Body of pancreas (tissue), 4 donors: ENCODE data around the gene CTNND2.

ENCODE experiments used
- CTCF ChIP-seq, 7 experiments: fragments of 450-650 bp in 4 of 7; fragments of 200-600 bp in 3 of 7; sonication (generic) in 3 of 7; IDR thresholded peaks; one replicate each; pipeline ENCODE4 v1.5.1; 2016 to 2019; ENCODE audit warnings: antibody characterized with exemption in 7 of 7
- POLR2A ChIP-seq, 3 donors: fragments of 450-650 bp; IDR thresholded peaks; one replicate each; pipeline ENCODE4 v1.6.1; 2016; ENCODE audit warnings: antibody characterized with exemption in 3 of 3, mild to moderate bottlenecking in 2 of 3

GRCh38 chr5:11383506-11384095 lies 520.6 kb downstream of the CTNND2 start:
- TF ChIP-seq CTCF (IDR thresholded peaks at IDR 0.05): no peak
- no peak for TF ChIP-seq POLR2A (IDR thresholded peaks at IDR 0.05)
